ENCODE results near the gene ISL2.
"Not testable (repeated sequence)": the region's sequence is repeated elsewhere in the genome, so short reads cannot be mapped to it uniquely, and the experiment has no call there.

Gene ISL2

GRCh38 chr15:76296849-76297248, 39.7 kb upstream of the ISL2 start:
- Histone ChIP-seq H3K27ac (ENCODE audit: low read length) (no peak overlapping the region), H3K9ac (ENCODE audit: low read length) (no peak overlapping the region), H3K4me1 (ENCODE audit: low read length) (peaks cover 29% of the 10 kb centered on the region), H3K36me3 (replicated peaks; ENCODE audit: low read depth, low read length) (peaks cover 19% of the 10 kb centered on the region), H2AFZ (ENCODE audit: low read depth, low read length) (no peak overlapping the region), H3K9me3 (ENCODE audit: insufficient read depth, low read length) (no peaks in the 10 kb centered on the region), H3K27me3 (ENCODE audit: low read depth, low read length) (no peaks in the 10 kb centered on the region), H3K79me2 (ENCODE audit: low read length) (peaks cover 97% of the 10 kb centered on the region), H4K20me1 (ENCODE audit: insufficient read depth, low read length) (peaks cover 76% of the 10 kb centered on the region), H3K4me2 (ENCODE audit: low read length) (no peak overlapping the region), H3K4me3 (ENCODE audit: low read length) (no peak overlapping the region)
- TF ChIP-seq EZH2phosphoT487 (IDR thresholded peaks at IDR 0.05; ENCODE audit: low read depth) (no peak), CTCF (IDR thresholded peaks at IDR 0.05; ENCODE audit: low read depth, low read length) (no peak)

GRCh38 chr15:76297951-76298350, 38.6 kb upstream of the ISL2 start:
- H2AFZ ChIP-seq (ENCODE audit: low read depth, low read length); H3K9ac ChIP-seq (ENCODE audit: low read length); H3K4me3 ChIP-seq (ENCODE audit: low read length); H3K9me3 ChIP-seq (ENCODE audit: insufficient read depth, low read length); H3K27me3 ChIP-seq (ENCODE audit: low read depth, low read length); H3K4me2 ChIP-seq (ENCODE audit: low read length); H3K27ac ChIP-seq (ENCODE audit: low read length): not testable (repeated sequence)
- Histone ChIP-seq H3K4me1 (ENCODE audit: low read length) (peaks cover 29% of the 10 kb centered on the region), H3K36me3 (replicated peaks; ENCODE audit: low read depth, low read length) (peaks cover 13% of the 10 kb centered on the region), H3K79me2 (ENCODE audit: low read length) (peaks cover 97% of the 10 kb centered on the region), H4K20me1 (ENCODE audit: insufficient read depth, low read length) (peaks cover 86% of the 10 kb centered on the region)

GRCh38 chr15:76298986-76299385, 37.6 kb upstream of the ISL2 start:
- Histone ChIP-seq H3K27me3 (ENCODE audit: low read depth, low read length) (no peaks in the 10 kb centered on the region), H3K4me1 (ENCODE audit: low read length) (peaks cover 21% of the 10 kb centered on the region), H3K79me2 (ENCODE audit: low read length) (peaks cover 97% of the 10 kb centered on the region), H3K27ac (ENCODE audit: low read length) (no peak overlapping the region), H3K9me3 (ENCODE audit: insufficient read depth, low read length) (no peaks in the 10 kb centered on the region), H4K20me1 (ENCODE audit: insufficient read depth, low read length) (peaks cover 90% of the 10 kb centered on the region), H3K36me3 (replicated peaks; ENCODE audit: low read depth, low read length) (peaks cover 11% of the 10 kb centered on the region), H3K9ac (ENCODE audit: low read length) (no peak overlapping the region), H3K4me3 (ENCODE audit: low read length) (no peak overlapping the region), H3K4me2 (ENCODE audit: low read length) (peak overlapping the region; percentile 5; the same call in 1 of the 2 replicates), H2AFZ (ENCODE audit: low read depth, low read length) (no peak overlapping the region)
- TF ChIP-seq CTCF (IDR thresholded peaks at IDR 0.05; ENCODE audit: low read depth, low read length) (no peak), EZH2phosphoT487 (IDR thresholded peaks at IDR 0.05; ENCODE audit: low read depth) (no peak)

- H3K27ac ChIP-seq (ENCODE audit: low read length), result no peak overlapping the region
- no peaks in the 10 kb centered on the region for H3K27me3 ChIP-seq (ENCODE audit: low read depth, low read length)
- H3K4me2 ChIP-seq (ENCODE audit: low read length), result no peak overlapping the region
- H3K9ac ChIP-seq (ENCODE audit: low read length), result no peak overlapping the region
- H3K79me2 ChIP-seq (ENCODE audit: low read length), result peaks cover 97% of the 10 kb centered on the region
- no peak for TF ChIP-seq CTCF (IDR thresholded peaks at IDR 0.05; ENCODE audit: low read depth, low read length)
- no peak for TF ChIP-seq EZH2phosphoT487 (IDR thresholded peaks at IDR 0.05; ENCODE audit: low read depth)
- H3K9me3 ChIP-seq (ENCODE audit: insufficient read depth, low read length), result no peaks in the 10 kb centered on the region
- no peak overlapping the region for H2AFZ ChIP-seq (ENCODE audit: low read depth, low read length)
- H3K4me1 ChIP-seq (ENCODE audit: low read length), result peaks cover 21% of the 10 kb centered on the region
- peaks cover 16% of the 10 kb centered on the region for H3K36me3 ChIP-seq (replicated peaks; ENCODE audit: low read depth, low read length)
- H4K20me1 ChIP-seq (ENCODE audit: insufficient read depth, low read length), result peaks cover 87% of the 10 kb centered on the region
- H3K4me3 ChIP-seq (ENCODE audit: low read length), result no peak overlapping the region
Observed at GRCh38 chr15:76299786-76300185, 36.8 kb upstream of the ISL2 start.

- no peak overlapping the region for H3K4me3 ChIP-seq (ENCODE audit: low read length)
- H3K27me3 ChIP-seq (ENCODE audit: low read depth, low read length), result no peaks in the 10 kb centered on the region
- no peak overlapping the region for H2AFZ ChIP-seq (ENCODE audit: low read depth, low read length)
- H3K27ac ChIP-seq (ENCODE audit: low read length), result no peak overlapping the region
- TF ChIP-seq CTCF (IDR thresholded peaks at IDR 0.05; ENCODE audit: low read depth, low read length) (no peak), EZH2phosphoT487 (IDR thresholded peaks at IDR 0.05; ENCODE audit: low read depth) (no peak)
- peaks cover 16% of the 10 kb centered on the region for H3K4me1 ChIP-seq (ENCODE audit: low read length)
- H3K9me3 ChIP-seq (ENCODE audit: insufficient read depth, low read length), result no peaks in the 10 kb centered on the region
- H3K36me3 ChIP-seq (replicated peaks; ENCODE audit: low read depth, low read length), result peaks cover 19% of the 10 kb centered on the region
- H3K9ac ChIP-seq (ENCODE audit: low read length), result no peak overlapping the region
- peaks cover 100% of the 10 kb centered on the region for H3K79me2 ChIP-seq (ENCODE audit: low read length)
- H4K20me1 ChIP-seq (ENCODE audit: insufficient read depth, low read length), result peaks cover 91% of the 10 kb centered on the region
- no peak overlapping the region for H3K4me2 ChIP-seq (ENCODE audit: low read length)
Observed at GRCh38 chr15:76303909-76304308, 32.7 kb upstream of the ISL2 start.

Measured in OCI-LY3 (cell line).